Measurements from ENCODE around the gene SYN1.

Gene SYN1

GRCh38 chrX:47571215-47571614, 48.4 kb downstream of the SYN1 start:
- no peak for DNase-seq

GRCh38 chrX:47570794-47571193, 48.9 kb downstream of the SYN1 start:
- no peak for DNase-seq

- no peak for DNase-seq
Measured at GRCh38 chrX:47568656-47569295, 50.9 kb downstream of the SYN1 start.

GRCh38 chrX:47566841-47567240, 52.8 kb downstream of the SYN1 start:
- DNase-seq = no peak

- DNase-seq = no peak
Measured at GRCh38 chrX:47564438-47565085, 55.1 kb downstream of the SYN1 start.

- no peak for DNase-seq
Measured at GRCh38 chrX:47563801-47564315, 55.8 kb downstream of the SYN1 start.

GRCh38 chrX:47562615-47563243, 56.9 kb downstream of the SYN1 start:
- DNase-seq = no peak

- no peak for DNase-seq
Measured at GRCh38 chrX:47561659-47562151, 58.0 kb downstream of the SYN1 start.

- peak; percentile 77 for DNase-seq
Measured at GRCh38 chrX:47560934-47561658, 58.6 kb downstream of the SYN1 start, which contains the start of gene ARAF. ARAF (plus strand) TSS chrX:47561205; CDS start chrX:47562968, 1,763 bp downstream.

GRCh38 chrX:47560179-47560933, 59.3 kb downstream of the SYN1 start:
- DNase-seq = no peak

GRCh38 chrX:47558436-47558835, 61.2 kb downstream of the SYN1 start:
- no peak for DNase-seq

- peak; percentile 80 for DNase-seq
Measured at GRCh38 chrX:47556045-47556623, 63.5 kb downstream of the SYN1 start.

- no peak for DNase-seq
Measured at GRCh38 chrX:47543496-47543895, 76.2 kb downstream of the SYN1 start.

GRCh38 chrX:47540754-47541538, 78.7 kb downstream of the SYN1 start:
- DNase-seq = peak; percentile 83

- no peak for DNase-seq
Measured at GRCh38 chrX:47539860-47540259, 79.8 kb downstream of the SYN1 start.

- DNase-seq = no peak
Measured at GRCh38 chrX:47530049-47530448, 89.6 kb downstream of the SYN1 start.

- no peak for DNase-seq
Measured at GRCh38 chrX:47529548-47529947, 90.1 kb downstream of the SYN1 start.

GRCh38 chrX:47523713-47524166, 95.9 kb downstream of the SYN1 start:
- no peak for DNase-seq

- DNase-seq = peak; percentile 60
Measured at GRCh38 chrX:47523297-47523696, 96.4 kb downstream of the SYN1 start.

All from DMS79 treated with DMSO at 0.1 percent for 48 hours (cell line).